H1 (cell line): ENCODE measurements around the gene TMEM51.

ENCODE experiments used
- ATF2 ChIP-seq: IDR thresholded peaks from 2 replicates; pipeline ENCODE4 v1.6.1; 2012; ENCODE audit warnings: low read length, inconsistent platforms
- CBX5 ChIP-seq: fragments of 300-800, 300-1000 bp; sonication (generic); IDR thresholded peaks from 2 replicates; pipeline ENCODE4 v1.7.1; 2016; ENCODE audit warnings: antibody characterized with exemption, low read length, low read depth
- CEBPB ChIP-seq: IDR thresholded peaks from 2 replicates; pipeline ENCODE4 v1.6.1; 2012; ENCODE audit warnings: low read depth, low read length
- HDAC2 ChIP-seq, 2 experiments: fragments of 300-600 bp in 1 of 2; sonication (generic) in 1 of 2; IDR thresholded peaks; 2 replicates each; pipeline ENCODE4 v1.6.1; 2011 to 2012; ENCODE audit warnings: low read depth in 2 of 2, low read length in 2 of 2, mild to moderate bottlenecking in 2 of 2, moderate library complexity in 2 of 2, borderline replicate concordance in 1 of 2, inconsistent platforms in 1 of 2
- HDAC6 ChIP-seq: IDR thresholded peaks from one replicate; pipeline ENCODE4 v1.7.1; 2012; ENCODE audit warnings: low read depth, mild to moderate bottlenecking, inconsistent platforms, low read length, moderate library complexity
- KDM1A ChIP-seq: fragments of 200-600, 300-600 bp; sonication (generic); IDR thresholded peaks from 2 replicates; pipeline ENCODE4 v1.7.1; 2016; ENCODE audit warnings: mild to moderate bottlenecking, low read length, borderline replicate concordance
- NRF1 ChIP-seq: IDR thresholded peaks from 2 replicates; pipeline ENCODE4 v1.6.1; 2011; ENCODE audit warnings: mild to moderate bottlenecking, low read depth, low read length, improper control_type of control experiment
- POLR2A ChIP-seq, 2 experiments: IDR thresholded peaks; 1 replicate in 1 of 2; 2 replicates in 1 of 2; pipeline ENCODE4 v1.6.1; 2011; ENCODE audit warnings: low read depth in 2 of 2, low read length in 2 of 2, mild to moderate bottlenecking in 2 of 2; ENCODE audit errors: control extremely low read depth in 1 of 2
- POLR2AphosphoS5 ChIP-seq: IDR thresholded peaks from 2 replicates; pipeline ENCODE4 v1.6.1; 2011; ENCODE audit warnings: low read depth, low read length
- SRF ChIP-seq: IDR thresholded peaks from 2 replicates; pipeline ENCODE4 v1.6.1; 2011; ENCODE audit warnings: mild to moderate bottlenecking, low read depth, low read length, moderate library complexity
- SUZ12 ChIP-seq: fragments of 200-600 bp; sonication (generic); IDR thresholded peaks from 2 replicates; pipeline ENCODE4 v1.6.1; 2012; ENCODE audit warnings: mild to moderate bottlenecking, inconsistent platforms, low read length, moderate library complexity, mixed read lengths
- TCF12 ChIP-seq: IDR thresholded peaks from 2 replicates; pipeline ENCODE4 v1.6.1; 2011; ENCODE audit warnings: low read depth, mild to moderate bottlenecking, low read length
- ZNF274 ChIP-seq: IDR thresholded peaks from 2 replicates; pipeline ENCODE4 v1.7.0; 2012; ENCODE audit warnings: low read length, borderline replicate concordance; ENCODE audit errors: extremely low read depth
- TF ChIP-seq, protein P1 (sequence below), 3 experiments: IDR thresholded peaks; 1 replicate in 2 of 3; 2 replicates in 1 of 3; pipeline versions ENCODE4 v1.5.1 to v1.6.1; 2011; ENCODE audit warnings: low read length in 3 of 3, mild to moderate bottlenecking in 3 of 3, inconsistent platforms in 2 of 3, low read depth in 1 of 3, moderate library complexity in 1 of 3; ENCODE audit not compliant: insufficient read depth in 1 of 3; ENCODE audit errors: control extremely low read depth in 1 of 3

- no peak for TF ChIP-seq CBX5
- no peak for TF ChIP-seq HDAC6
- no peak for TF ChIP-seq ZNF274
- TF ChIP-seq, protein P1, sequence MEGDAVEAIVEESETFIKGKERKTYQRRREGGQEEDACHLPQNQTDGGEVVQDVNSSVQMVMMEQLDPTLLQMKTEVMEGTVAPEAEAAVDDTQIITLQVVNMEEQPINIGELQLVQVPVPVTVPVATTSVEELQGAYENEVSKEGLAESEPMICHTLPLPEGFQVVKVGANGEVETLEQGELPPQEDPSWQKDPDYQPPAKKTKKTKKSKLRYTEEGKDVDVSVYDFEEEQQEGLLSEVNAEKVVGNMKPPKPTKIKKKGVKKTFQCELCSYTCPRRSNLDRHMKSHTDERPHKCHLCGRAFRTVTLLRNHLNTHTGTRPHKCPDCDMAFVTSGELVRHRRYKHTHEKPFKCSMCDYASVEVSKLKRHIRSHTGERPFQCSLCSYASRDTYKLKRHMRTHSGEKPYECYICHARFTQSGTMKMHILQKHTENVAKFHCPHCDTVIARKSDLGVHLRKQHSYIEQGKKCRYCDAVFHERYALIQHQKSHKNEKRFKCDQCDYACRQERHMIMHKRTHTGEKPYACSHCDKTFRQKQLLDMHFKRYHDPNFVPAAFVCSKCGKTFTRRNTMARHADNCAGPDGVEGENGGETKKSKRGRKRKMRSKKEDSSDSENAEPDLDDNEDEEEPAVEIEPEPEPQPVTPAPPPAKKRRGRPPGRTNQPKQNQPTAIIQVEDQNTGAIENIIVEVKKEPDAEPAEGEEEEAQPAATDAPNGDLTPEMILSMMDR (IDR thresholded peaks at IDR 0.05; ENCODE audit: control extremely low read depth in 1 of 3, insufficient read depth in 1 of 3, low read depth in 1 of 3, low read length in 3 of 3): no peak
- TF ChIP-seq TCF12: no peak
- TF ChIP-seq POLR2A (IDR thresholded peaks at IDR 0.05; ENCODE audit: control extremely low read depth in 1 of 2, low read depth in 2 of 2, low read length in 2 of 2): no peak
- no peak for TF ChIP-seq SRF
- no peak for TF ChIP-seq NRF1
- no peak for TF ChIP-seq CEBPB
- no peak for TF ChIP-seq KDM1A
- TF ChIP-seq POLR2AphosphoS5: no peak
- no peak for TF ChIP-seq HDAC2 (IDR thresholded peaks at IDR 0.05; ENCODE audit: borderline replicate concordance in 1 of 2, low read depth in 2 of 2, low read length in 2 of 2)
- no peak for TF ChIP-seq SUZ12
- TF ChIP-seq ATF2: no peak
Measured at GRCh38 chr1:15213341-15213821, 59.8 kb downstream of the TMEM51 start.
